IMR-90 (cell line): ENCODE data around the gene MAGI3. TPM values are rescaled to one million over a fixed set of nuclear protein-coding genes. Genes with fewer than 3 reads are reported as not detected.

ENCODE experiments used
- ATAC-seq: fragments of 200-7000 bp; cut with Tn5 transposase; 2 replicates; pipeline ENCODE4 v1.9.1; 2020; ENCODE audit warnings: low read depth, mild to moderate bottlenecking, moderate library complexity
- BruUV-seq: library from RNA; stranded (reverse); fragments of 400-500 nt; replicated peaks from 2 replicates; lab custom pipeline; 2021; lab: Mats Ljungman, UMichigan
- CTCF ChIA-PET: fragments of 300-600 bp; formaldehyde crosslinking; extraction: SDS; loops from one replicate; lab custom pipeline; 2021; ENCODE audit warnings: antibody characterized with exemption; lab: Yijun Ruan, JAX
- POLR2A ChIA-PET: fragments of 300-600 bp; sonication (Branson Sonifier 250); formaldehyde crosslinking; loops from one replicate; lab custom pipeline; 2022; ENCODE audit warnings: antibody characterized with exemption; ENCODE audit not compliant: unreplicated experiment; lab: Charles Lee
- DNase-seq: peaks from one replicate; pipeline ENCODE4 v3.0.0; 2013
- H2AFZ ChIP-seq: replicated peaks from 2 replicates; pipeline ENCODE3; 2013; ENCODE audit warnings: low read length, mild to moderate bottlenecking; ENCODE audit not compliant: poor library complexity
- H2AK5ac ChIP-seq: 2 replicates; pipeline ENCODE4 v1.6.1; 2013; ENCODE audit warnings: low read depth, low read length, inconsistent platforms
- H2AK9ac ChIP-seq: replicated peaks from 2 replicates; pipeline ENCODE3; 2013; ENCODE audit warnings: mild to moderate bottlenecking, low read depth, low read length, moderate library complexity; ENCODE audit not compliant: poor library complexity
- H2BK120ac ChIP-seq: 2 replicates; pipeline ENCODE4 v1.6.1; 2013; ENCODE audit warnings: low read depth, low read length, inconsistent platforms
- H2BK15ac ChIP-seq: 3 replicates; pipeline ENCODE4 v1.6.1; 2013; ENCODE audit warnings: low read depth, low read length, inconsistent platforms
- H2BK20ac ChIP-seq: 2 replicates; pipeline ENCODE4 v1.6.1; 2013; ENCODE audit warnings: low read depth, mild to moderate bottlenecking, inconsistent platforms, low read length, moderate library complexity
- H2BK5ac ChIP-seq: 2 replicates; pipeline ENCODE4 v1.6.1; 2013; ENCODE audit warnings: mild to moderate bottlenecking, low read depth, low read length, inconsistent platforms; ENCODE audit not compliant: poor library complexity, severe bottlenecking
- H3K14ac ChIP-seq: replicated peaks from 2 replicates; pipeline ENCODE4 v1.6.1; 2013; ENCODE audit warnings: low read depth, low read length, inconsistent platforms
- H3K18ac ChIP-seq: 2 replicates; pipeline ENCODE4 v1.6.1; 2013; ENCODE audit warnings: low read depth, low read length, control low read depth
- H3K23ac ChIP-seq: 2 replicates; pipeline ENCODE4 v1.6.1; 2013; ENCODE audit warnings: low read depth, low read length, inconsistent platforms
- H3K27ac ChIP-seq: 2 replicates; pipeline ENCODE4 v1.5.1; 2013; ENCODE audit warnings: mild to moderate bottlenecking, control low read depth, low read length; ENCODE audit not compliant: insufficient read depth
- H3K27me3 ChIP-seq: 2 replicates; pipeline ENCODE4 v1.6.1; 2013; ENCODE audit warnings: low read length; ENCODE audit not compliant: control insufficient read depth, insufficient read depth
- H3K36me3 ChIP-seq: 2 replicates; pipeline ENCODE4 v1.6.1; 2013; ENCODE audit warnings: low read length, mixed read lengths; ENCODE audit not compliant: control insufficient read depth, insufficient read depth
- H3K4ac ChIP-seq: 2 replicates; pipeline ENCODE4 v1.6.1; 2013; ENCODE audit warnings: low read depth, low read length, inconsistent platforms
- H3K4me1 ChIP-seq: 2 replicates; pipeline ENCODE4 v1.6.1; 2013; ENCODE audit warnings: low read length, mixed read lengths; ENCODE audit not compliant: control insufficient read depth, insufficient read depth
- H3K4me2 ChIP-seq: 2 replicates; pipeline ENCODE4 v1.6.1; 2013; ENCODE audit warnings: low read depth, mild to moderate bottlenecking, control low read depth, low read length, moderate library complexity
- H3K4me3 ChIP-seq: 2 replicates; pipeline ENCODE4 v1.5.1; 2013; ENCODE audit warnings: low read depth, mild to moderate bottlenecking, control low read depth, low read length, moderate library complexity; ENCODE audit not compliant: insufficient read depth
- H3K56ac ChIP-seq: 2 replicates; pipeline ENCODE4 v1.6.1; 2013; ENCODE audit warnings: low read length, inconsistent platforms; ENCODE audit not compliant: insufficient read depth; ENCODE audit errors: extremely low read depth
- H3K79me1 ChIP-seq, 2 experiments: 2 replicates each; pipeline ENCODE4 v1.6.1; 2013; ENCODE audit warnings: low read length in 2 of 2, inconsistent platforms in 1 of 2, low read depth in 1 of 2
- H3K9ac ChIP-seq: 2 replicates; pipeline ENCODE4 v1.6.1; 2013; ENCODE audit warnings: low read depth, low read length, control low read depth
- H3K9me1 ChIP-seq: 2 replicates; pipeline ENCODE4 v1.6.1; 2013; ENCODE audit warnings: low read length, inconsistent platforms; ENCODE audit not compliant: insufficient read depth
- H3K9me3 ChIP-seq: 2 replicates; pipeline ENCODE4 v1.6.1; 2013; ENCODE audit warnings: low read length; ENCODE audit not compliant: control insufficient read depth, insufficient read depth
- H4K20me1 ChIP-seq: 2 replicates; pipeline ENCODE4 v1.6.1; 2013; ENCODE audit warnings: low read length, inconsistent platforms; ENCODE audit not compliant: insufficient read depth
- H4K5ac ChIP-seq: 2 replicates; pipeline ENCODE4 v1.6.1; 2013; ENCODE audit warnings: mild to moderate bottlenecking, low read depth, low read length, control low read depth
- H4K8ac ChIP-seq, 2 experiments: 2 replicates each; pipeline ENCODE4 v1.6.1; 2013; ENCODE audit warnings: low read depth in 2 of 2, low read length in 2 of 2, control low read depth in 1 of 2, inconsistent platforms in 1 of 2
- H4K91ac ChIP-seq: 2 replicates; pipeline ENCODE4 v1.6.1; 2013; ENCODE audit warnings: low read depth, low read length, inconsistent platforms; ENCODE audit not compliant: insufficient read depth
- BHLHE40 ChIP-seq: fragments of 150-350 bp; IDR thresholded peaks from 2 replicates; pipeline ENCODE4 v1.6.1; 2016; ENCODE audit warnings: mild to moderate bottlenecking, low read depth, low read length
- CEBPB ChIP-seq: IDR thresholded peaks from 2 replicates; pipeline ENCODE4 v1.6.1; 2012; ENCODE audit warnings: low read depth, low read length, improper control_type of control experiment
- CHD1 ChIP-seq: IDR thresholded peaks from 2 replicates; pipeline ENCODE4 v1.6.1; 2012; ENCODE audit warnings: low read depth, low read length, improper control_type of control experiment
- ELK1 ChIP-seq: fragments of 150-350 bp; IDR thresholded peaks from 2 replicates; pipeline ENCODE4 v1.6.1; 2016; ENCODE audit warnings: low read depth, mild to moderate bottlenecking, low read length, moderate library complexity, borderline replicate concordance
- MAFK ChIP-seq: IDR thresholded peaks from 2 replicates; pipeline ENCODE4 v1.6.1; 2012; ENCODE audit warnings: low read depth, low read length, improper control_type of control experiment
- MAZ ChIP-seq: IDR thresholded peaks from 2 replicates; pipeline ENCODE4 v1.6.1; 2012; ENCODE audit warnings: low read depth, mild to moderate bottlenecking, low read length, improper control_type of control experiment, moderate library complexity, borderline replicate concordance
- RCOR1 ChIP-seq: IDR thresholded peaks from 2 replicates; pipeline ENCODE4 v1.6.1; 2012; ENCODE audit warnings: mild to moderate bottlenecking, low read length, improper control_type of control experiment; ENCODE audit not compliant: insufficient replicate concordance
- RFX5 ChIP-seq: IDR thresholded peaks from 2 replicates; pipeline ENCODE4 v1.8.0; 2012; ENCODE audit warnings: low read depth, mild to moderate bottlenecking, low read length, moderate library complexity
- WGBS, 2 experiments: methylation state at CpG; one replicate each; pipeline versions ENCODE4 v1.1.5 to v1.1.7; 2013; ENCODE audit warnings: missing lambda C conversion rate in 2 of 2; ENCODE audit not compliant: insufficient read length in 1 of 2; ENCODE audit errors: extremely low coverage in 2 of 2; 5-methylcytosine and 5-hydroxymethylcytosine counted together
- dilution Hi-C: fragments of 300-500 bp; cut with HindIII; formaldehyde crosslinking; loops from one replicate; pipeline ENCODE4 v1.14.3; 2018; ENCODE audit warnings: low sequenced_read_pairs; ENCODE audit not compliant: unreplicated experiment
- in situ Hi-C: fragments of 300-500 bp; cut with MboI; formaldehyde crosslinking; loops from 3 replicates; pipeline ENCODE4 v1.14.3; 2019; ENCODE audit warnings: low sequenced_read_pairs, inconsistent platforms, mixed read lengths
- intact Hi-C: fragments of 100-400 bp; cut with micrococcal nuclease; formaldehyde crosslinking; loops from 2 replicates; pipeline ENCODE4 v1.10.0; 2022
- polyA plus RNA-seq, 3 experiments: library from polyadenylated mRNA; depleted of rRNA; stranded (reverse); fragments of >200 nt; gene quantifications; 2 replicates each; pipeline ENCODE4 v1.2.3, GENCODE V29; 2012; ENCODE audit warnings: low replicate concordance in 1 of 3
- total RNA-seq: library from RNA; depleted of rRNA; stranded (reverse); fragments of >200 nt; gene quantifications from 2 replicates; pipeline ENCODE4 v1.2.3, GENCODE V29; 2012
- TF ChIP-seq, protein P1 (sequence below): fragments of 150-350 bp; IDR thresholded peaks from 2 replicates; pipeline ENCODE4 v1.6.1; 2017; ENCODE audit warnings: mild to moderate bottlenecking, antibody characterized with exemption, low read length, low read depth

MAGI3 gene
- total and polyA plus RNA-seq, 2 of the 4 experiments (the other 2 are of a cell fraction): 2.5 to 8.8 TPM

- TF ChIP-seq, protein P1, sequence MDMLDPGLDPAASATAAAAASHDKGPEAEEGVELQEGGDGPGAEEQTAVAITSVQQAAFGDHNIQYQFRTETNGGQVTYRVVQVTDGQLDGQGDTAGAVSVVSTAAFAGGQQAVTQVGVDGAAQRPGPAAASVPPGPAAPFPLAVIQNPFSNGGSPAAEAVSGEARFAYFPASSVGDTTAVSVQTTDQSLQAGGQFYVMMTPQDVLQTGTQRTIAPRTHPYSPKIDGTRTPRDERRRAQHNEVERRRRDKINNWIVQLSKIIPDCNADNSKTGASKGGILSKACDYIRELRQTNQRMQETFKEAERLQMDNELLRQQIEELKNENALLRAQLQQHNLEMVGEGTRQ: no peak
- TF ChIP-seq CEBPB: no peak
- TF ChIP-seq MAZ: no peak
Measured at GRCh38 chr1:113423826-113424225, 33.5 kb downstream of the MAGI3 start (continued).

- H3K4me2 ChIP-seq: no peak overlapping the region; the same call in 1 of the 2 replicates
Measured at GRCh38 chr1:113429461-113430153, 39.3 kb downstream of the MAGI3 start.

More at GRCh38 chr1:113429461-113430153, 39.3 kb downstream of the MAGI3 start:
- POLR2A ChIA-PET: no interaction called here
- dilution Hi-C loops: no loop called here
- in situ Hi-C loops: no loop called here
- Histone ChIP-seq H3K4me1 (no peaks in the 10 kb centered on the region), H4K5ac (no peak overlapping the region), H3K9me1 (peaks cover 8% of the 10 kb centered on the region; the same call in 1 of the 2 replicates), H3K27me3 (no peaks in the 10 kb centered on the region), H2BK20ac (no peak overlapping the region), H3K27ac (no peak overlapping the region), H4K91ac (no peak overlapping the region), H3K4me3 (no peak overlapping the region), H3K23ac (no peak overlapping the region), H3K14ac (no peak overlapping the region), H4K8ac (no peak overlapping the region), H3K9ac (no peak overlapping the region), H2AK5ac (no peak overlapping the region), H3K9me3 (no peaks in the 10 kb centered on the region; the same call in 1 of the 2 replicates), H3K79me1 (peaks cover 7 to 34% of the 10 kb centered on the region in 2 experiments; a peak in 3 of 4 replicates), H3K4ac (no peak overlapping the region), H2AK9ac (no peak overlapping the region), H2BK5ac (no peak overlapping the region), H3K18ac (no peak overlapping the region), H2BK120ac (no peak overlapping the region), H3K36me3 (no peaks in the 10 kb centered on the region), H2BK15ac (no peak overlapping the region), H2AFZ (no peak overlapping the region), H3K56ac (no peak overlapping the region), H4K20me1 (no peaks in the 10 kb centered on the region; the same call in 1 of the 2 replicates)
- no CpG with 5 or more reads among the region's 3 CpGs for WGBS, 2 experiments
- intact Hi-C loops: no loop called here
- peak; percentile 10 for DNase-seq
- TF ChIP-seq RFX5 (no peak), BHLHE40 (no peak), ELK1 (no peak), CHD1 (no peak), MAZ (no peak), RCOR1 (no peak), MAFK (no peak)
- TF ChIP-seq, protein P1: no peak
- CTCF ChIA-PET: no interaction called here
- no peak for ATAC-seq
- BruUV-seq: no TSS peak
